ENCODE results near the gene RARRES1. TPM values are rescaled to one million over a fixed set of nuclear protein-coding genes. Genes with fewer than 3 reads are reported as not detected.

The RARRES1 gene
- total RNA-seq, 1 experiment from 2014 or later, result 0.20 TPM

DNA sequence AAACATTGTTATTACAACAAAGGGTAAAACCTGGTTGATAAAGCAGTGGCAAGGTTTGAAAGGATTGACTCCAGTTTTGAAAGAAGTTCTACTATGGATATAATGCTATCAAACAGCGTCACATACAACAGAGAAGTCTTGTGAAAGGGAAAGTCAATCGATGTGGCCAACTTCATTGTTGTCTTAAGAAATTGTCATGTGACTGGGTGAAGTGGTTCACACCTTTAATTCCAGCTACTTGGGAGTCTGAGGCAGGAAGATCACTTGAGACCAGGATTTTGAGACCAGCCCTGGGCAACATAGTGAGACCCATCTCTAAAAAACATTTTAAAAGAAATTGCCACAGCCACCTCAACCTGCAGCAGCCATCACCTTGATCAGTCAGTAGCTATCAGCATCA, 53.6 kb downstream of the RARRES1 start:
- no TSS peak for BruUV-seq (replicated peaks)
- RAD21 ChIA-PET (ENCODE audit: low non-redundant PET in 1 of 2, low total read pairs in 2 of 2, uncharacterized antibody in 2 of 2, unreplicated experiment in 2 of 2), result no interaction called here
- Histone ChIP-seq H3K9ac (ENCODE audit: low read length) (no peak overlapping the region), H3K4me3 (replicated peaks in 1 of 2; ENCODE audit: low read depth in 1 of 2, low read length in 2 of 2) (no peak overlapping the region), H3K4me2 (ENCODE audit: low read length) (no peak overlapping the region), H3K4me1 (ENCODE audit: control insufficient read depth in 1 of 2, insufficient read depth in 2 of 2, low read length in 2 of 2) (peaks cover 0 to 4% of the 10 kb centered on the region in 2 experiments; a peak in 1 of 4 replicates), H4K20me1 (ENCODE audit: insufficient read depth) (no peaks in the 10 kb centered on the region), H2AFZ (ENCODE audit: low read depth, low read length, poor library complexity, severe bottlenecking) (no peak overlapping the region), H3K79me2 (ENCODE audit: insufficient read depth, low read length) (no peaks in the 10 kb centered on the region; the same call in 1 of the 2 replicates), H3K27ac (ENCODE audit: low read depth, low read length) (no peak overlapping the region), H3K27me3 (ENCODE audit: insufficient read depth, low read length) (no peaks in the 10 kb centered on the region), H3K9me2 (ENCODE audit: insufficient read depth) (no peaks in the 10 kb centered on the region), H3K9me3 (ENCODE audit: control insufficient read depth in 1 of 2, insufficient read depth in 1 of 2, low read depth in 1 of 2, low read length in 2 of 2) (no peaks in the 10 kb centered on the region), H3K36me3 (ENCODE audit: control insufficient read depth in 1 of 2, insufficient read depth in 2 of 2, low read length in 2 of 2) (0 out of 4 replicates have a peak, but pooled peaks cover 0 to 4% of the 10 kb centered on the region in 2 experiments)
- intact Hi-C loops (cut with micrococcal nuclease), result no loop called here
- TF ChIP-seq CEBPB (IDR thresholded peaks at IDR 0.05; ENCODE audit: low read depth), result no peak
- TF ChIP-seq, protein P1, sequence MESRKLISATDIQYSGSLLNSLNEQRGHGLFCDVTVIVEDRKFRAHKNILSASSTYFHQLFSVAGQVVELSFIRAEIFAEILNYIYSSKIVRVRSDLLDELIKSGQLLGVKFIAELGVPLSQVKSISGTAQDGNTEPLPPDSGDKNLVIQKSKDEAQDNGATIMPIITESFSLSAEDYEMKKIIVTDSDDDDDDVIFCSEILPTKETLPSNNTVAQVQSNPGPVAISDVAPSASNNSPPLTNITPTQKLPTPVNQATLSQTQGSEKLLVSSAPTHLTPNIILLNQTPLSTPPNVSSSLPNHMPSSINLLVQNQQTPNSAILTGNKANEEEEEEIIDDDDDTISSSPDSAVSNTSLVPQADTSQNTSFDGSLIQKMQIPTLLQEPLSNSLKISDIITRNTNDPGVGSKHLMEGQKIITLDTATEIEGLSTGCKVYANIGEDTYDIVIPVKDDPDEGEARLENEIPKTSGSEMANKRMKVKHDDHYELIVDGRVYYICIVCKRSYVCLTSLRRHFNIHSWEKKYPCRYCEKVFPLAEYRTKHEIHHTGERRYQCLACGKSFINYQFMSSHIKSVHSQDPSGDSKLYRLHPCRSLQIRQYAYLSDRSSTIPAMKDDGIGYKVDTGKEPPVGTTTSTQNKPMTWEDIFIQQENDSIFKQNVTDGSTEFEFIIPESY (IDR thresholded peaks at IDR 0.05; ENCODE audit: extremely low read depth, insufficient replicate concordance, low read length), result no peak
- TF ChIP-seq, protein P2, sequence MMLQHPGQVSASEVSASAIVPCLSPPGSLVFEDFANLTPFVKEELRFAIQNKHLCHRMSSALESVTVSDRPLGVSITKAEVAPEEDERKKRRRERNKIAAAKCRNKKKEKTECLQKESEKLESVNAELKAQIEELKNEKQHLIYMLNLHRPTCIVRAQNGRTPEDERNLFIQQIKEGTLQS (IDR thresholded peaks at IDR 0.05), result no peak
- TF ChIP-seq, protein P3, sequence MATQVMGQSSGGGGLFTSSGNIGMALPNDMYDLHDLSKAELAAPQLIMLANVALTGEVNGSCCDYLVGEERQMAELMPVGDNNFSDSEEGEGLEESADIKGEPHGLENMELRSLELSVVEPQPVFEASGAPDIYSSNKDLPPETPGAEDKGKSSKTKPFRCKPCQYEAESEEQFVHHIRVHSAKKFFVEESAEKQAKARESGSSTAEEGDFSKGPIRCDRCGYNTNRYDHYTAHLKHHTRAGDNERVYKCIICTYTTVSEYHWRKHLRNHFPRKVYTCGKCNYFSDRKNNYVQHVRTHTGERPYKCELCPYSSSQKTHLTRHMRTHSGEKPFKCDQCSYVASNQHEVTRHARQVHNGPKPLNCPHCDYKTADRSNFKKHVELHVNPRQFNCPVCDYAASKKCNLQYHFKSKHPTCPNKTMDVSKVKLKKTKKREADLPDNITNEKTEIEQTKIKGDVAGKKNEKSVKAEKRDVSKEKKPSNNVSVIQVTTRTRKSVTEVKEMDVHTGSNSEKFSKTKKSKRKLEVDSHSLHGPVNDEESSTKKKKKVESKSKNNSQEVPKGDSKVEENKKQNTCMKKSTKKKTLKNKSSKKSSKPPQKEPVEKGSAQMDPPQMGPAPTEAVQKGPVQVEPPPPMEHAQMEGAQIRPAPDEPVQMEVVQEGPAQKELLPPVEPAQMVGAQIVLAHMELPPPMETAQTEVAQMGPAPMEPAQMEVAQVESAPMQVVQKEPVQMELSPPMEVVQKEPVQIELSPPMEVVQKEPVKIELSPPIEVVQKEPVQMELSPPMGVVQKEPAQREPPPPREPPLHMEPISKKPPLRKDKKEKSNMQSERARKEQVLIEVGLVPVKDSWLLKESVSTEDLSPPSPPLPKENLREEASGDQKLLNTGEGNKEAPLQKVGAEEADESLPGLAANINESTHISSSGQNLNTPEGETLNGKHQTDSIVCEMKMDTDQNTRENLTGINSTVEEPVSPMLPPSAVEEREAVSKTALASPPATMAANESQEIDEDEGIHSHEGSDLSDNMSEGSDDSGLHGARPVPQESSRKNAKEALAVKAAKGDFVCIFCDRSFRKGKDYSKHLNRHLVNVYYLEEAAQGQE (IDR thresholded peaks at IDR 0.05; ENCODE audit: low read depth), result no peak
- TF ChIP-seq EZH2phosphoT487 (IDR thresholded peaks at IDR 0.05; ENCODE audit: borderline replicate concordance), result no peak
- no peak for TF ChIP-seq SIN3A (IDR thresholded peaks at IDR 0.05; ENCODE audit: low read depth)
- TF ChIP-seq TCF7L2 (IDR thresholded peaks at IDR 0.05; ENCODE audit: borderline replicate concordance, extremely low read depth, insufficient read depth, insufficient read length), result no peak
- no peak for TF ChIP-seq EZH2 (IDR thresholded peaks at IDR 0.05)
- TF ChIP-seq, protein P4, sequence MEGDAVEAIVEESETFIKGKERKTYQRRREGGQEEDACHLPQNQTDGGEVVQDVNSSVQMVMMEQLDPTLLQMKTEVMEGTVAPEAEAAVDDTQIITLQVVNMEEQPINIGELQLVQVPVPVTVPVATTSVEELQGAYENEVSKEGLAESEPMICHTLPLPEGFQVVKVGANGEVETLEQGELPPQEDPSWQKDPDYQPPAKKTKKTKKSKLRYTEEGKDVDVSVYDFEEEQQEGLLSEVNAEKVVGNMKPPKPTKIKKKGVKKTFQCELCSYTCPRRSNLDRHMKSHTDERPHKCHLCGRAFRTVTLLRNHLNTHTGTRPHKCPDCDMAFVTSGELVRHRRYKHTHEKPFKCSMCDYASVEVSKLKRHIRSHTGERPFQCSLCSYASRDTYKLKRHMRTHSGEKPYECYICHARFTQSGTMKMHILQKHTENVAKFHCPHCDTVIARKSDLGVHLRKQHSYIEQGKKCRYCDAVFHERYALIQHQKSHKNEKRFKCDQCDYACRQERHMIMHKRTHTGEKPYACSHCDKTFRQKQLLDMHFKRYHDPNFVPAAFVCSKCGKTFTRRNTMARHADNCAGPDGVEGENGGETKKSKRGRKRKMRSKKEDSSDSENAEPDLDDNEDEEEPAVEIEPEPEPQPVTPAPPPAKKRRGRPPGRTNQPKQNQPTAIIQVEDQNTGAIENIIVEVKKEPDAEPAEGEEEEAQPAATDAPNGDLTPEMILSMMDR (IDR thresholded peaks at IDR 0.05 in 2 of 3, conservative IDR thresholded peaks at IDR 0.05 in 1 of 3; ENCODE audit: borderline replicate concordance in 1 of 3, insufficient read depth in 1 of 3, low read depth in 2 of 3, low read length in 2 of 3), result no peak
- no peak for TF ChIP-seq YY1 (IDR thresholded peaks at IDR 0.05; ENCODE audit: extremely low read depth, insufficient replicate concordance, low read depth, low read length)
- TF ChIP-seq ZNF274 (IDR thresholded peaks at IDR 0.05; ENCODE audit: low read depth, low read length), result no peak
- TF ChIP-seq SP1 (IDR thresholded peaks at IDR 0.05; ENCODE audit: low read depth), result no peak
- TF ChIP-seq, protein P5, sequence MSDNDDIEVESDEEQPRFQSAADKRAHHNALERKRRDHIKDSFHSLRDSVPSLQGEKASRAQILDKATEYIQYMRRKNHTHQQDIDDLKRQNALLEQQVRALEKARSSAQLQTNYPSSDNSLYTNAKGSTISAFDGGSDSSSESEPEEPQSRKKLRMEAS (IDR thresholded peaks at IDR 0.05), result no peak
- DNase-seq (ENCODE audit: low read depth, low spot score) (no peak), ATAC-seq (no peak)
- POLR2A ChIA-PET, result no interaction called here
- CTCF ChIA-PET, result no interaction called here

Data from HCT116 (cell line).